Measurements from ENCODE around the gene SMG9. TPM values are rescaled to one million over a fixed set of nuclear protein-coding genes. Genes with fewer than 3 reads are reported as not detected.

SMG9 gene
- total and polyA plus RNA-seq, 9 donors, result 20.6 to 47.6 (median 36.9) TPM

- 97% methylated on average over 4 of the region's 16 CpGs for WGBS (ENCODE audit: insufficient coverage)
- Histone ChIP-seq H3K4me1 (ENCODE audit: control insufficient read depth, insufficient read depth, low read length) (peaks cover under 1% of the 10 kb centered on the region), H3K27me3 (ENCODE audit: control insufficient read depth, insufficient read depth, low read length) (no peaks in the 10 kb centered on the region), H3K27ac (ENCODE audit: low read length) (no peak overlapping the region), H3K36me3 (ENCODE audit: control insufficient read depth, insufficient read depth, low read length) (peaks cover 78% of the 10 kb centered on the region), H3K4me3 (ENCODE audit: low read length) (no peak overlapping the region), H3K9me3 (replicated peaks; ENCODE audit: control insufficient read depth, low read depth, low read length) (no peaks in the 10 kb centered on the region)
- no peak for DNase-seq
Measured at GRCh38 chr19:43747557-43748204, 7.1 kb downstream of the SMG9 start.

- 83% methylated on average over 1 of the region's 3 CpGs for WGBS (ENCODE audit: insufficient coverage)
- no peak for DNase-seq
- Histone ChIP-seq H3K36me3 (ENCODE audit: control insufficient read depth, insufficient read depth, low read length) (peaks cover 84% of the 10 kb centered on the region), H3K4me3 (ENCODE audit: low read length) (no peak overlapping the region), H3K4me1 (ENCODE audit: control insufficient read depth, insufficient read depth, low read length) (no peaks in the 10 kb centered on the region), H3K27me3 (ENCODE audit: control insufficient read depth, insufficient read depth, low read length) (no peaks in the 10 kb centered on the region), H3K9me3 (replicated peaks; ENCODE audit: control insufficient read depth, low read depth, low read length) (no peaks in the 10 kb centered on the region), H3K27ac (ENCODE audit: low read length) (no peak overlapping the region)
Measured at GRCh38 chr19:43743059-43743458, 11.7 kb downstream of the SMG9 start.

GRCh38 chr19:43741075-43741825 lies 13.5 kb downstream of the SMG9 start:
- 80% methylated on average over 8 of the region's 10 CpGs for WGBS (ENCODE audit: insufficient coverage)
- no peak for DNase-seq
- Histone ChIP-seq H3K27ac (ENCODE audit: low read length) (no peak overlapping the region), H3K4me3 (ENCODE audit: low read length) (no peak overlapping the region), H3K4me1 (ENCODE audit: control insufficient read depth, insufficient read depth, low read length) (peaks cover under 1% of the 10 kb centered on the region), H3K36me3 (ENCODE audit: control insufficient read depth, insufficient read depth, low read length) (peaks cover 84% of the 10 kb centered on the region), H3K9me3 (replicated peaks; ENCODE audit: control insufficient read depth, low read depth, low read length) (no peaks in the 10 kb centered on the region), H3K27me3 (ENCODE audit: control insufficient read depth, insufficient read depth, low read length) (no peaks in the 10 kb centered on the region)

- Histone ChIP-seq H3K27ac (ENCODE audit: low read length) (no peak overlapping the region), H3K9me3 (replicated peaks; ENCODE audit: control insufficient read depth, low read depth, low read length) (no peaks in the 10 kb centered on the region), H3K4me3 (ENCODE audit: low read length) (no peak overlapping the region), H3K4me1 (ENCODE audit: control insufficient read depth, insufficient read depth, low read length) (peaks cover 2% of the 10 kb centered on the region), H3K36me3 (ENCODE audit: control insufficient read depth, insufficient read depth, low read length) (peaks cover 90% of the 10 kb centered on the region), H3K27me3 (ENCODE audit: control insufficient read depth, insufficient read depth, low read length) (no peaks in the 10 kb centered on the region)
- no peak for DNase-seq
- 82% methylated on average over 15 of the region's 16 CpGs for WGBS (ENCODE audit: insufficient coverage)
Measured at GRCh38 chr19:43739439-43740235, 15.1 kb downstream of the SMG9 start.

GRCh38 chr19:43738780-43739211 lies 16.0 kb downstream of the SMG9 start:
- Histone ChIP-seq H3K4me3 (ENCODE audit: low read length) (no peak overlapping the region), H3K27ac (ENCODE audit: low read length) (no peak overlapping the region)
- 46% methylated on average over 4 of the region's 5 CpGs for WGBS (ENCODE audit: insufficient coverage)

GRCh38 chr19:43735957-43736356 lies 18.8 kb downstream of the SMG9 start:
- peak; percentile 49 for DNase-seq
- H3K27me3 ChIP-seq (ENCODE audit: control insufficient read depth, insufficient read depth, low read length), result no peaks in the 10 kb centered on the region
- no peak overlapping the region for H3K27ac ChIP-seq (ENCODE audit: low read length)
- H3K9me3 ChIP-seq (replicated peaks; ENCODE audit: control insufficient read depth, low read depth, low read length), result no peaks in the 10 kb centered on the region
- H3K36me3 ChIP-seq (ENCODE audit: control insufficient read depth, insufficient read depth, low read length), result peaks cover 92% of the 10 kb centered on the region
- H3K4me1 ChIP-seq (ENCODE audit: control insufficient read depth, insufficient read depth, low read length), result peaks cover 12% of the 10 kb centered on the region
- H3K4me3 ChIP-seq (ENCODE audit: low read length), result no peak overlapping the region

More at GRCh38 chr19:43738780-43739211, 16.0 kb downstream of the SMG9 start:
- Histone ChIP-seq H3K36me3 (ENCODE audit: control insufficient read depth, insufficient read depth, low read length) (peaks cover 91% of the 10 kb centered on the region), H3K27me3 (ENCODE audit: control insufficient read depth, insufficient read depth, low read length) (no peaks in the 10 kb centered on the region), H3K4me1 (ENCODE audit: control insufficient read depth, insufficient read depth, low read length) (peaks cover 2% of the 10 kb centered on the region), H3K9me3 (replicated peaks; ENCODE audit: control insufficient read depth, low read depth, low read length) (no peaks in the 10 kb centered on the region)
- DNase-seq, result no peak

- no peak overlapping the region for H3K4me3 ChIP-seq (ENCODE audit: low read length)
- WGBS (ENCODE audit: insufficient coverage), result 84% methylated on average over 4 of the region's 6 CpGs
- no peaks in the 10 kb centered on the region for H3K9me3 ChIP-seq (replicated peaks; ENCODE audit: control insufficient read depth, low read depth, low read length)
- H3K36me3 ChIP-seq (ENCODE audit: control insufficient read depth, insufficient read depth, low read length), result peaks cover 91% of the 10 kb centered on the region
- no peak overlapping the region for H3K27ac ChIP-seq (ENCODE audit: low read length)
- DNase-seq, result no peak
- peaks cover 12% of the 10 kb centered on the region for H3K4me1 ChIP-seq (ENCODE audit: control insufficient read depth, insufficient read depth, low read length)
- no peaks in the 10 kb centered on the region for H3K27me3 ChIP-seq (ENCODE audit: control insufficient read depth, insufficient read depth, low read length)
Measured at GRCh38 chr19:43735013-43735412, 19.7 kb downstream of the SMG9 start.

- no peak for DNase-seq
- no peaks in the 10 kb centered on the region for H3K27me3 ChIP-seq (ENCODE audit: control insufficient read depth, insufficient read depth, low read length)
- WGBS (ENCODE audit: insufficient coverage), result 17% methylated on average over 1 of the region's 1 CpG
- no peak overlapping the region for H3K4me3 ChIP-seq (ENCODE audit: low read length)
- no peak overlapping the region for H3K27ac ChIP-seq (ENCODE audit: low read length)
- peaks cover 16% of the 10 kb centered on the region for H3K4me1 ChIP-seq (ENCODE audit: control insufficient read depth, insufficient read depth, low read length)
- peaks cover 84% of the 10 kb centered on the region for H3K36me3 ChIP-seq (ENCODE audit: control insufficient read depth, insufficient read depth, low read length)
- no peaks in the 10 kb centered on the region for H3K9me3 ChIP-seq (replicated peaks; ENCODE audit: control insufficient read depth, low read depth, low read length)
Measured at GRCh38 chr19:43731846-43732245, 22.9 kb downstream of the SMG9 start.

GRCh38 chr19:43731346-43731745 lies 23.4 kb downstream of the SMG9 start:
- WGBS (ENCODE audit: insufficient coverage), result 64% methylated on average over 13 of the region's 14 CpGs
- no peak for DNase-seq

GRCh38 chr19:43729919-43730318 lies 24.8 kb downstream of the SMG9 start:
- Histone ChIP-seq H3K4me1 (ENCODE audit: control insufficient read depth, insufficient read depth, low read length) (peaks cover 16% of the 10 kb centered on the region), H3K4me3 (ENCODE audit: low read length) (no peak overlapping the region), H3K36me3 (ENCODE audit: control insufficient read depth, insufficient read depth, low read length) (peaks cover 67% of the 10 kb centered on the region), H3K9me3 (replicated peaks; ENCODE audit: control insufficient read depth, low read depth, low read length) (no peaks in the 10 kb centered on the region), H3K27ac (ENCODE audit: low read length) (no peak overlapping the region), H3K27me3 (ENCODE audit: control insufficient read depth, insufficient read depth, low read length) (no peaks in the 10 kb centered on the region)
- DNase-seq, result no peak
- 81% methylated on average over 4 of the region's 5 CpGs for WGBS (ENCODE audit: insufficient coverage)

More at GRCh38 chr19:43731346-43731745, 23.4 kb downstream of the SMG9 start:
- H3K4me3 ChIP-seq (ENCODE audit: low read length), result no peak overlapping the region
- H3K27ac ChIP-seq (ENCODE audit: low read length), result no peak overlapping the region
- H3K27me3 ChIP-seq (ENCODE audit: control insufficient read depth, insufficient read depth, low read length), result no peaks in the 10 kb centered on the region
- peaks cover 79% of the 10 kb centered on the region for H3K36me3 ChIP-seq (ENCODE audit: control insufficient read depth, insufficient read depth, low read length)
- no peaks in the 10 kb centered on the region for H3K9me3 ChIP-seq (replicated peaks; ENCODE audit: control insufficient read depth, low read depth, low read length)
- H3K4me1 ChIP-seq (ENCODE audit: control insufficient read depth, insufficient read depth, low read length), result peaks cover 16% of the 10 kb centered on the region
